HepG2 (cell line): ENCODE results near the gene PCED1B.

Source experiments
- AHR ChIP-seq: IDR thresholded peaks from 2 replicates; pipeline ENCODE4 v1.6.1; 2018; ENCODE audit warnings: missing genetic modification reagents, missing compliant biosample characterization
- FOSL2 ChIP-seq: sonication (generic); formaldehyde crosslinking; IDR thresholded peaks from 2 replicates; pipeline ENCODE4 v1.4.0; 2020; ENCODE audit warnings: missing genetic modification reagents
- POLR2A ChIP-seq, 2 experiments: IDR thresholded peaks; 2 replicates each; pipeline ENCODE4 v1.6.1; 2011; ENCODE audit warnings: low read depth in 2 of 2, low read length in 2 of 2, mild to moderate bottlenecking in 1 of 2, moderate library complexity in 1 of 2; ENCODE audit not compliant: insufficient read depth in 1 of 2
- SKIL ChIP-seq: sonication (generic); formaldehyde crosslinking; IDR thresholded peaks from 2 replicates; pipeline ENCODE4 v1.8.0; 2022; ENCODE audit warnings: missing genetic modification reagents, mild to moderate bottlenecking, moderate library complexity, borderline replicate concordance

- TF ChIP-seq SKIL: no peak
- TF ChIP-seq POLR2A (IDR thresholded peaks at IDR 0.05; ENCODE audit: insufficient read depth in 1 of 2, low read depth in 2 of 2, low read length in 2 of 2): no peak
- no peak for TF ChIP-seq AHR (CRISPR knock-in tag)
- no peak for TF ChIP-seq FOSL2
Observed at GRCh38 chr12:47280543-47281300, 201.3 kb downstream of the PCED1B start.
